ACHN (cell line): ENCODE data around the gene RNF183.
A peak's percentile ranks its signal among the peaks of the same experiment; 100 is the strongest.
"Not testable (repeated sequence)": the region's sequence is repeated elsewhere in the genome, so short reads cannot be mapped to it uniquely, and the experiment has no call there.

Source experiments
- DNase-seq: peaks from one replicate; pipeline ENCODE4 v3.0.0-alpha.2; 2015
- in situ Hi-C: cut with HindIII; loops from 2 replicates; pipeline ENCODE4 v1.10.0; 2017; ENCODE audit warnings: low sequenced_read_pairs, low pct_ligation_motif_present, low pct_unique_long_range_greater_than_20kb

Gene RNF183

GRCh38 chr9:113290052-113290607 is 13.0 kb downstream of the RNF183 start:
- DNase-seq: no peak
- in situ Hi-C loops: no loop called here

- in situ Hi-C loops: no loop called here
- no peak for DNase-seq
Measured at GRCh38 chr9:113289091-113289490, 14.1 kb downstream of the RNF183 start.

GRCh38 chr9:113281356-113281755 is 21.8 kb downstream of the RNF183 start:
- in situ Hi-C loops: no loop called here

GRCh38 chr9:113278840-113279239 is 24.3 kb downstream of the RNF183 start:
- no peak for DNase-seq
- in situ Hi-C loops: no loop called here

More at GRCh38 chr9:113281356-113281755, 21.8 kb downstream of the RNF183 start:
- DNase-seq: no peak

GRCh38 chr9:113275157-113276131 is 27.7 kb downstream of the RNF183 start, which contains the start of the genes CDC26 and PRPF4:
Gene CDC26, minus strand, starts transcription at chr9:113275572. Its CDS starts 3,065 bp downstream, at chr9:113272507.
Gene PRPF4, plus strand, starts transcription at chr9:113275658. Its CDS starts 86 bp downstream, at chr9:113275744.
- in situ Hi-C loops: no loop called here
- DNase-seq: peak; percentile 97

GRCh38 chr9:113274474-113275156 is 28.6 kb downstream of the RNF183 start:
- in situ Hi-C loops: no loop called here
- DNase-seq: peak; percentile 66

GRCh38 chr9:113269871-113270270 is 33.3 kb downstream of the RNF183 start:
- no peak for DNase-seq
- in situ Hi-C loops: no loop called here

- in situ Hi-C loops: no loop called here
- DNase-seq: no peak
Measured at GRCh38 chr9:113269355-113269754, 33.8 kb downstream of the RNF183 start.

GRCh38 chr9:113267911-113268566 is 35.1 kb downstream of the RNF183 start:
- in situ Hi-C loops: no loop called here

GRCh38 chr9:113266174-113266573 is 37.0 kb downstream of the RNF183 start:
- in situ Hi-C loops: no loop called here
- no peak for DNase-seq

More at GRCh38 chr9:113267911-113268566, 35.1 kb downstream of the RNF183 start:
- DNase-seq: no peak

GRCh38 chr9:113261917-113262671 is 41.1 kb downstream of the RNF183 start:
- in situ Hi-C loops: no loop called here
- peak; percentile 35 for DNase-seq

GRCh38 chr9:113258282-113258681 is 44.9 kb downstream of the RNF183 start:
- DNase-seq: no peak
- in situ Hi-C loops: no loop called here

GRCh38 chr9:113257863-113258262 is 45.3 kb downstream of the RNF183 start:
- no peak for DNase-seq
- in situ Hi-C loops: no loop called here

- in situ Hi-C loops: no loop called here
- no peak for DNase-seq
Measured at GRCh38 chr9:113255438-113255837, 47.7 kb downstream of the RNF183 start.

- in situ Hi-C loops: no loop called here
Measured at GRCh38 chr9:113254991-113255390, 48.2 kb downstream of the RNF183 start.

GRCh38 chr9:113250807-113251206 is 52.4 kb downstream of the RNF183 start:
- in situ Hi-C loops: no loop called here
- DNase-seq: no peak

More at GRCh38 chr9:113254991-113255390, 48.2 kb downstream of the RNF183 start:
- DNase-seq: no peak

GRCh38 chr9:113249661-113250060 is 53.5 kb downstream of the RNF183 start:
- DNase-seq, in situ Hi-C loops: not testable (repeated sequence)

GRCh38 chr9:113247640-113248039 is 55.5 kb downstream of the RNF183 start:
- in situ Hi-C loops: no loop called here
- no peak for DNase-seq
